Thoracic aorta (tissue), 2 donors: ENCODE measurements around the gene MYO3B. TPM values are rescaled to one million over a fixed set of nuclear protein-coding genes. Genes with fewer than 3 reads are reported as not detected.

Experiments used
- ATAC-seq: fragments of 150-250 bp; one replicate; pipeline ENCODE4 v1.8.0; 2017; ENCODE audit warnings: low read depth; ENCODE audit not compliant: insufficient number of reproducible peaks, low FRiP score
- DNase-seq: peaks from one replicate; pipeline ENCODE4 v3.0.0-alpha.2; 2020; ENCODE audit warnings: low spot score
- H3K27ac ChIP-seq, 2 donors: fragments of 200-600 bp; sonication (generic); 1 replicate in 1 of 2; 2 replicates in 1 of 2; pipeline ENCODE4 v1.5.1; 2016; ENCODE audit warnings: mild to moderate bottlenecking in 2 of 2, moderate library complexity in 2 of 2
- H3K27me3 ChIP-seq: fragments of 200-600 bp; sonication (generic); replicated peaks from 2 replicates; pipeline ENCODE4 v1.6.0; 2016; ENCODE audit warnings: mild to moderate bottlenecking; ENCODE audit not compliant: insufficient read depth
- H3K36me3 ChIP-seq: fragments of 200-600 bp; sonication (generic); one replicate; pipeline ENCODE4 v1.5.1; 2016
- H3K4me1 ChIP-seq, 2 donors: fragments of 200-600 bp; sonication (generic); 1 replicate in 1 of 2; 2 replicates in 1 of 2; pipeline versions ENCODE4 v1.5.1 to v1.6.0; 2016; ENCODE audit warnings: low read depth in 2 of 2, mild to moderate bottlenecking in 1 of 2; ENCODE audit not compliant: control insufficient read depth in 1 of 2
- H3K4me3 ChIP-seq: fragments of 200-600 bp; sonication (generic); 2 replicates; pipeline ENCODE4 v1.5.1; 2016; ENCODE audit warnings: mild to moderate bottlenecking
- H3K9me3 ChIP-seq: fragments of 200-600 bp; sonication (generic); 2 replicates; pipeline ENCODE4 v1.5.1; 2016
- CTCF ChIP-seq: fragments of 200-600 bp; sonication (generic); IDR thresholded peaks from one replicate; pipeline ENCODE4 v1.5.1; 2019; ENCODE audit warnings: antibody characterized with exemption
- total RNA-seq, 2 donors: library from RNA; depleted of rRNA; stranded (reverse); fragments of >200 nt; gene quantifications; one replicate each; pipeline versions ENCODE4 v1.1.0 to v1.2.3, GENCODE V29; 2016

Gene MYO3B
- total RNA-seq, 2 donors from 2014 or later, result not detected

- TF ChIP-seq CTCF, result no peak
- H3K27ac ChIP-seq, result no peak overlapping the region
- DNase-seq (no peak), ATAC-seq (no peak)
- H3K27me3 ChIP-seq, result no peaks in the 10 kb centered on the region
- no peaks in the 10 kb centered on the region for H3K4me1 ChIP-seq
- H3K4me3 ChIP-seq, result no peak overlapping the region
- H3K9me3 ChIP-seq, result no peaks in the 10 kb centered on the region
- no peaks in the 10 kb centered on the region for H3K36me3 ChIP-seq
These were observed 465.4 kb downstream of the MYO3B start for GRCh38 chr2:170643346-170643745.

GRCh38 chr2:170647741-170648436 is 469.9 kb downstream of the MYO3B start:
- H3K9me3 ChIP-seq, result no peaks in the 10 kb centered on the region
- H3K27ac ChIP-seq, result no peak overlapping the region
- no peaks in the 10 kb centered on the region for H3K27me3 ChIP-seq
- DNase-seq (no peak), ATAC-seq (no peak)
- no peaks in the 10 kb centered on the region for H3K4me1 ChIP-seq
- H3K4me3 ChIP-seq, result no peak overlapping the region
- TF ChIP-seq CTCF, result no peak
- no peaks in the 10 kb centered on the region for H3K36me3 ChIP-seq

- ATAC-seq (no peak), DNase-seq (no peak)
- Histone ChIP-seq H3K4me1 (no peaks in the 10 kb centered on the region), H3K36me3 (no peaks in the 10 kb centered on the region), H3K4me3 (no peak overlapping the region), H3K27ac (no peak overlapping the region), H3K27me3 (no peaks in the 10 kb centered on the region), H3K9me3 (no peaks in the 10 kb centered on the region)
- no peak for TF ChIP-seq CTCF
These were observed 473.8 kb downstream of the MYO3B start for GRCh38 chr2:170651624-170652325.

- ATAC-seq, result no peak
These were observed 474.9 kb downstream of the MYO3B start for GRCh38 chr2:170652637-170653417.

More at GRCh38 chr2:170652637-170653417, 474.9 kb downstream of the MYO3B start:
- H3K27me3 ChIP-seq, result no peaks in the 10 kb centered on the region
- no peak for TF ChIP-seq CTCF
- no peaks in the 10 kb centered on the region for H3K4me1 ChIP-seq
- DNase-seq, result no peak
- no peak overlapping the region for H3K4me3 ChIP-seq
- H3K36me3 ChIP-seq, result no peaks in the 10 kb centered on the region
- H3K27ac ChIP-seq, result no peak overlapping the region
- no peaks in the 10 kb centered on the region for H3K9me3 ChIP-seq
